DMS53 (cell line): ENCODE measurements around the gene FAM170B.

ENCODE experiments used
- DNase-seq: peaks from one replicate; lab custom pipeline; 2025; lab: John Stamatoyannopoulos, UW

Gene FAM170B

GRCh38 chr10:49133706-49134248, at the start of gene FAM170B:
Gene FAM170B (minus strand): TSS chr10:49134021. CDS start chr10:49133918, 103 bp downstream.
- DNase-seq, result no peak

- DNase-seq, result no peak
Observed at GRCh38 chr10:49182776-49183175, 49.0 kb upstream of the FAM170B start.

GRCh38 chr10:49180444-49180860, 46.6 kb upstream of the FAM170B start:
- DNase-seq, result no peak

GRCh38 chr10:49179699-49180443, 46.0 kb upstream of the FAM170B start:
- no peak for DNase-seq

GRCh38 chr10:49178489-49179471, 45.0 kb upstream of the FAM170B start:
- no peak for DNase-seq

- DNase-seq, result peak; percentile 81
Observed at GRCh38 chr10:49177391-49178355, 43.9 kb upstream of the FAM170B start.

- no peak for DNase-seq
Observed at GRCh38 chr10:49176310-49177268, 42.8 kb upstream of the FAM170B start.

GRCh38 chr10:49175587-49176309, 41.9 kb upstream of the FAM170B start:
- DNase-seq, result no peak

GRCh38 chr10:49174926-49175500, 41.2 kb upstream of the FAM170B start:
- DNase-seq, result no peak

- no peak for DNase-seq
Observed at GRCh38 chr10:49174261-49174925, 40.6 kb upstream of the FAM170B start.

GRCh38 chr10:49173853-49174252, 40.0 kb upstream of the FAM170B start:
- no peak for DNase-seq

- no peak for DNase-seq
Observed at GRCh38 chr10:49173201-49173772, 39.5 kb upstream of the FAM170B start.

- no peak for DNase-seq
Observed at GRCh38 chr10:49172777-49173132, 38.9 kb upstream of the FAM170B start.

GRCh38 chr10:49172061-49172776, 38.4 kb upstream of the FAM170B start:
- DNase-seq, result no peak

- DNase-seq, result no peak
Observed at GRCh38 chr10:49171326-49172060, 37.7 kb upstream of the FAM170B start.

- no peak for DNase-seq
Observed at GRCh38 chr10:49170632-49171325, 37.0 kb upstream of the FAM170B start.
